KBM-7 (cell line): ENCODE results near the gene RANBP3.

Experiments
- DNase-seq: peaks from one replicate; pipeline ENCODE4 v3.0.0-alpha.2; 2015
- in situ Hi-C: fragments of 300-500 bp; cut with MboI; formaldehyde crosslinking; loops from 2 replicates; pipeline ENCODE4 v1.14.3; 2020; ENCODE audit warnings: low sequenced_read_pairs, low pct_unique_long_range_greater_than_20kb, mixed read lengths

The RANBP3 gene

GRCh38 chr19:5934774-5935472 is 43.0 kb downstream of the RANBP3 start:
- no peak for DNase-seq

GRCh38 chr19:5934069-5934401 is 43.9 kb downstream of the RANBP3 start:
- DNase-seq: no peak

More at GRCh38 chr19:5934774-5935472, 43.0 kb downstream of the RANBP3 start:
- in situ Hi-C loops: no loop called here

GRCh38 chr19:5933391-5934068 is 44.4 kb downstream of the RANBP3 start:
- DNase-seq: no peak
- in situ Hi-C loops: no loop called here

More at GRCh38 chr19:5934069-5934401, 43.9 kb downstream of the RANBP3 start:
- in situ Hi-C loops: no loop called here

GRCh38 chr19:5932609-5933262 is 45.2 kb downstream of the RANBP3 start:
- in situ Hi-C loops: no loop called here

GRCh38 chr19:5932146-5932545 is 45.8 kb downstream of the RANBP3 start:
- no peak for DNase-seq

More at GRCh38 chr19:5932609-5933262, 45.2 kb downstream of the RANBP3 start:
- no peak for DNase-seq

GRCh38 chr19:5931251-5931650 is 46.7 kb downstream of the RANBP3 start:
- in situ Hi-C loops: no loop called here
- no peak for DNase-seq

More at GRCh38 chr19:5932146-5932545, 45.8 kb downstream of the RANBP3 start:
- in situ Hi-C loops: no loop called here

GRCh38 chr19:5929625-5930024 is 48.3 kb downstream of the RANBP3 start:
- in situ Hi-C loops: no loop called here
- DNase-seq: no peak

- in situ Hi-C loops: no loop called here
Observed at GRCh38 chr19:5929179-5929578, 48.8 kb downstream of the RANBP3 start.

GRCh38 chr19:5927441-5927821 is 50.5 kb downstream of the RANBP3 start:
- in situ Hi-C loops: no loop called here
- DNase-seq: no peak

More at GRCh38 chr19:5929179-5929578, 48.8 kb downstream of the RANBP3 start:
- no peak for DNase-seq

- in situ Hi-C loops: no loop called here
- no peak for DNase-seq
Observed at GRCh38 chr19:5926641-5927440, 51.1 kb downstream of the RANBP3 start.

GRCh38 chr19:5925830-5926427 is 52.0 kb downstream of the RANBP3 start:
- in situ Hi-C loops: no loop called here
- no peak for DNase-seq

GRCh38 chr19:5923356-5923755 is 54.6 kb downstream of the RANBP3 start:
- no peak for DNase-seq
- in situ Hi-C loops: no loop called here

GRCh38 chr19:5922161-5922545 is 55.8 kb downstream of the RANBP3 start:
- in situ Hi-C loops: no loop called here
- DNase-seq: no peak

- in situ Hi-C loops: no loop called here
- DNase-seq: no peak
Observed at GRCh38 chr19:5921516-5922160, 56.3 kb downstream of the RANBP3 start.

- in situ Hi-C loops: no loop called here
- DNase-seq: no peak
Observed at GRCh38 chr19:5918463-5919079, 59.4 kb downstream of the RANBP3 start.

- in situ Hi-C loops: no loop called here
- no peak for DNase-seq
Observed at GRCh38 chr19:5917431-5918107, 60.4 kb downstream of the RANBP3 start.

GRCh38 chr19:5916181-5916708 is 61.7 kb downstream of the RANBP3 start:
- no peak for DNase-seq
- in situ Hi-C loops: no loop called here

- in situ Hi-C loops: no loop called here
- DNase-seq: no peak
Observed at GRCh38 chr19:5915782-5916165, 62.2 kb downstream of the RANBP3 start.
